Right atrium auricular region (tissue), 2 donors: ENCODE measurements around the gene TPR. TPM values are rescaled to one million over a fixed set of nuclear protein-coding genes. Genes with fewer than 3 reads are reported as not detected.
"Not testable (repeated sequence)": the region's sequence is repeated elsewhere in the genome, so short reads cannot be mapped to it uniquely, and the experiment has no call there.

ENCODE experiments used
- DNase-seq: peaks from one replicate; pipeline ENCODE4 v3.0.0-alpha.2; 2019; ENCODE audit warnings: low spot score
- H3K27ac ChIP-seq, 2 donors: fragments of 200-600 bp; sonication (generic); 1 replicate in 1 of 2; 2 replicates in 1 of 2; pipeline ENCODE4 v1.5.1; 2016 to 2019
- H3K27me3 ChIP-seq, 2 donors: fragments of 200-600 bp; sonication (generic); one replicate each; pipeline versions ENCODE4 v1.5.1 to v1.6.0; 2017 to 2019
- H3K36me3 ChIP-seq: fragments of 200-600 bp; sonication (generic); one replicate; pipeline ENCODE4 v1.5.1; 2016
- H3K4me1 ChIP-seq, 2 donors: fragments of 200-600 bp; sonication (generic); one replicate each; pipeline versions ENCODE4 v1.5.1 to v1.6.0; 2017 to 2019
- H3K4me3 ChIP-seq, 2 donors: fragments of 200-600 bp; sonication (generic); 1 replicate in 1 of 2; 2 replicates in 1 of 2; pipeline ENCODE4 v1.5.1; 2017 to 2019; ENCODE audit warnings: mild to moderate bottlenecking in 1 of 2, moderate library complexity in 1 of 2
- H3K9me3 ChIP-seq, 2 donors: fragments of 200-600 bp; sonication (generic); one replicate each; pipeline ENCODE4 v1.5.1; 2019
- total RNA-seq, 2 donors: library from RNA; depleted of rRNA; stranded (reverse); fragments of >200 nt; gene quantifications; one replicate each; pipeline ENCODE4 v1.1.0, GENCODE V29; 2016
- TF ChIP-seq, protein P1 (sequence below), 2 donors: fragments of 200-600 bp; sonication (generic); IDR thresholded peaks; one replicate each; pipeline ENCODE4 v1.5.1; 2019; ENCODE audit warnings: antibody characterized with exemption in 2 of 2

The TPR gene
- total RNA-seq, 2 donors from 2014 or later: 36.3 to 56.1 TPM

DNA sequence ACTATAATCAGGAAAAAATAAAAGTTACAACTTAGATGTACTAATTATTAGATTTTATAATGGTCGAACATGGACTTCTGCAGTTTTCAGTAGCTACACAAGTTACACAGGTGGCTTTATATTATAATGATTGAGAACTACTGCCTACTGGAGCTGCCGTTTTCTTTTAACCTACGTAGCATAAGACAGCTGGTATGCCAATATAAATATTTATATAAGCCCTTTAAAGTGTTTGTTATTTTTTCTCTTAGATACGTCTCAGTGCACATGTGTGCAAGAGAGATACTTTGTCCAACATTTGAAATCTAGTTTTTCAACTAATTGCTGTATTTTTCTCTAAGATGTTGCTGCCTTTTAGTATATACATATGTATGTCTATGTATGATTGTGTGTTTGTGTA is 43.5 kb upstream of the TPR start:
- H3K4me1 ChIP-seq: no peaks in the 10 kb centered on the region
- H3K27ac ChIP-seq: no peak overlapping the region
- H3K27me3 ChIP-seq: no peaks in the 10 kb centered on the region
- peaks cover 23% of the 10 kb centered on the region for H3K36me3 ChIP-seq
- no peak overlapping the region for H3K4me3 ChIP-seq
- DNase-seq: no peak
- H3K9me3 ChIP-seq: no peaks in the 10 kb centered on the region
- TF ChIP-seq, protein P1, sequence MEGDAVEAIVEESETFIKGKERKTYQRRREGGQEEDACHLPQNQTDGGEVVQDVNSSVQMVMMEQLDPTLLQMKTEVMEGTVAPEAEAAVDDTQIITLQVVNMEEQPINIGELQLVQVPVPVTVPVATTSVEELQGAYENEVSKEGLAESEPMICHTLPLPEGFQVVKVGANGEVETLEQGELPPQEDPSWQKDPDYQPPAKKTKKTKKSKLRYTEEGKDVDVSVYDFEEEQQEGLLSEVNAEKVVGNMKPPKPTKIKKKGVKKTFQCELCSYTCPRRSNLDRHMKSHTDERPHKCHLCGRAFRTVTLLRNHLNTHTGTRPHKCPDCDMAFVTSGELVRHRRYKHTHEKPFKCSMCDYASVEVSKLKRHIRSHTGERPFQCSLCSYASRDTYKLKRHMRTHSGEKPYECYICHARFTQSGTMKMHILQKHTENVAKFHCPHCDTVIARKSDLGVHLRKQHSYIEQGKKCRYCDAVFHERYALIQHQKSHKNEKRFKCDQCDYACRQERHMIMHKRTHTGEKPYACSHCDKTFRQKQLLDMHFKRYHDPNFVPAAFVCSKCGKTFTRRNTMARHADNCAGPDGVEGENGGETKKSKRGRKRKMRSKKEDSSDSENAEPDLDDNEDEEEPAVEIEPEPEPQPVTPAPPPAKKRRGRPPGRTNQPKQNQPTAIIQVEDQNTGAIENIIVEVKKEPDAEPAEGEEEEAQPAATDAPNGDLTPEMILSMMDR (IDR thresholded peaks at IDR 0.05): no peak

GRCh38 chr1:186413319-186413718 is 38.3 kb upstream of the TPR start:
- Histone ChIP-seq H3K4me3 (no peak overlapping the region), H3K27ac (no peak overlapping the region), H3K9me3 (no peaks in the 10 kb centered on the region), H3K27me3 (no peaks in the 10 kb centered on the region), H3K36me3 (peaks cover 40% of the 10 kb centered on the region), H3K4me1 (no peaks in the 10 kb centered on the region)
- TF ChIP-seq, protein P1 (IDR thresholded peaks at IDR 0.05): no peak
- no peak for DNase-seq

DNA sequence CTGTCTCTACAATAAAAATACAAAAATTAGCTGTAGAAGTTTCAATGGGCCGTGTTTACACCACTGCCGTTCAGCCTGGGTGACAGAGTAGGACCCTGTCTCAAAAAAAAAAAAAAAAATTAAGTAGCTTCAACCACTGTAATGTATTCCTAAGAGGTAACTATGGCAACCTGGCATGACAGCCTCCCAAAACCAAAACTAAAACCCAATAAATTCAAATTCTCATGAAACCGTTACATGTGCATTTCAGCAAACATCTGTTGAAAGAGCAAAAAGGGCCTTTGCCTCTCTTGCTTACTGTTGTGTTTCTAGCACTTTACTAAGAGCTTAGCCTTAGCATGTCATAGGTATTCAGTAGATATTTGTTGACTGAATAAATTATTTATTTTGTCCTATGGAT is 34.0 kb upstream of the TPR start:
- no peaks in the 10 kb centered on the region for H3K4me1 ChIP-seq
- H3K9me3 ChIP-seq: no peaks in the 10 kb centered on the region
- peaks cover 41% of the 10 kb centered on the region for H3K36me3 ChIP-seq
- H3K27ac ChIP-seq: no peak overlapping the region
- H3K4me3 ChIP-seq: no peak overlapping the region
- TF ChIP-seq, protein P1 (IDR thresholded peaks at IDR 0.05): no peak
- no peaks in the 10 kb centered on the region for H3K27me3 ChIP-seq
- no peak for DNase-seq

DNA sequence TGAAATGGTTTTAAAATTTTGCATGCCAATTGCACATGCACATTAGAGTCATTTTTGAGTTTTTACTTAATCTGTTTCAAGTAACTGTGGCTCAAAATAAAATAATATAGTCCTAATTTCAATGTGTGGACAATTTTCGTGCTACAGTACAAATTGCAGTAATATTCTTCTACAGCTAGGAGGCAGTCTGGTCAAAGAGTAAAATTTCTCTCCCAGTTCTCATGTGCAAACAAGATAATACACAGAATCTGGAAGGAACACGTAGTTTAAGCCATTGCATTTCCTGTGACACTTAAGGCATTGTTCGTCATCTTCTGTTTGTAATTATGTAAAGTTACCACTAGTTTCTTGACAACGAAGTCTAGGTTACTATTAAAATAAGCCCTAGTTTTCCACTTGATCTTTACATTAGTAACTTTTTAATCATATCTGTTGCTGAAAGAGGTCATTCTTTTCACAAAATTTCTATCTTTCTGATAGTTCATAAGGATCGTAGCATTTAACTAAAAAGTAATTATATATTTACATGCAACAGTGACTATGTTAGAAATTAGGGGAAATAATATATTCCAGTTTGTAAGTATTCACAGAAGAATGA is 29.5 kb upstream of the TPR start:
- H3K9me3 ChIP-seq: no peaks in the 10 kb centered on the region
- TF ChIP-seq, protein P1 (IDR thresholded peaks at IDR 0.05): peak; percentile 67 to 76
- no peaks in the 10 kb centered on the region for H3K27me3 ChIP-seq
- no peak overlapping the region for H3K4me3 ChIP-seq
- peaks cover 33% of the 10 kb centered on the region for H3K36me3 ChIP-seq
- DNase-seq: no peak
- H3K27ac ChIP-seq: no peak overlapping the region
- H3K4me1 ChIP-seq: no peaks in the 10 kb centered on the region

- Histone ChIP-seq H3K27me3 (no peaks in the 10 kb centered on the region), H3K4me1 (no peaks in the 10 kb centered on the region), H3K27ac (no peak overlapping the region), H3K4me3 (no peak overlapping the region), H3K36me3 (peaks cover 35% of the 10 kb centered on the region), H3K9me3 (no peaks in the 10 kb centered on the region)
- no peak for DNase-seq
- TF ChIP-seq, protein P1 (IDR thresholded peaks at IDR 0.05): no peak
Observed at GRCh38 chr1:186403632-186404031, 28.6 kb upstream of the TPR start.

DNA sequence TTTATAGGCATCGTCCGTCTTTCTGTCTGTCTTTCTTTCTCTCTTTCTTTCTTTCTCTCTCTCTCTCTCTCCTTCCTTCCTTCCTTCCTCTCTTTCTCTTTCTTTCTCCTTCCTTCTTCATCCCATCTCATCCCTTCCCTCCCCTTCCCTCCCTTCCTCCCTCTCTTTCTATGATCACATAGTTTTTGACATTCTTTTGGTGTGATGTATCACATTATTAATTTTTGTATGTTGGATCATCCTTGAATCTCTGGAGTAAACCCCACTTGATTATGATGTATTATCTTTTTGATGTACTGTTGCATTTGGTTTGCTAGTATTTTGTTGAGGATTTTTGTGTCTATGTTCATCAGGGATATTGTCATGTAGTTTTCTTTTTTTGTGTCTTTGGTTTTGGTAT is 26.4 kb upstream of the TPR start:
- H3K4me3 ChIP-seq, H3K27me3 ChIP-seq, H3K27ac ChIP-seq, H3K9me3 ChIP-seq, DNase-seq, H3K4me1 ChIP-seq: not testable (repeated sequence)
- H3K36me3 ChIP-seq: peaks cover 31% of the 10 kb centered on the region

- not testable (repeated sequence) for H3K4me1 ChIP-seq, H3K27me3 ChIP-seq, H3K9me3 ChIP-seq, H3K4me3 ChIP-seq, DNase-seq, H3K27ac ChIP-seq
- peaks cover 49% of the 10 kb centered on the region for H3K36me3 ChIP-seq
Observed at GRCh38 chr1:186392711-186393110, 17.7 kb upstream of the TPR start.
